Measurements from ENCODE around the gene AURKA. TPM values are rescaled to one million over a fixed set of nuclear protein-coding genes. Genes with fewer than 3 reads are reported as not detected.

The AURKA gene
- total and polyA plus RNA-seq, 2 experiments from 2014 or later, result 75.8 to 82.0 TPM

- peaks cover 71% of the 10 kb centered on the region for H3K36me3 ChIP-seq (ENCODE audit: insufficient read depth)
- peaks cover 33% of the 10 kb centered on the region for H4K20me1 ChIP-seq (replicated peaks; ENCODE audit: insufficient read depth)
- peaks cover 6% of the 10 kb centered on the region for H3K4me1 Mint-ChIP-seq
- DNase-seq (ENCODE audit: low spot score) (no peak), ATAC-seq (no peak)
- no peak overlapping the region for H3K4me3 ChIP-seq
- H3K4me2 ChIP-seq, result no peak overlapping the region
- H3K9me2 ChIP-seq (ENCODE audit: insufficient read depth), result no peaks in the 10 kb centered on the region
- no peaks in the 10 kb centered on the region for H3F3A ChIP-seq (replicated peaks; ENCODE audit: low read depth)
- H3K27ac ChIP-seq (ENCODE audit: low read depth), result no peak overlapping the region
- no peak overlapping the region for H2AFZ ChIP-seq
- H3K4me1 ChIP-seq (ENCODE audit: insufficient read depth), result peaks cover 7% of the 10 kb centered on the region
- peaks cover 90% of the 10 kb centered on the region for H3K36me3 Mint-ChIP-seq (ENCODE audit: low read depth)
- no peak for TF ChIP-seq STAT1 (IDR thresholded peaks at IDR 0.05; ENCODE audit: unreplicated experiment)
- TF ChIP-seq EZH2 (IDR thresholded peaks at IDR 0.05; ENCODE audit: low read depth, unreplicated experiment), result no peak
- TF ChIP-seq ZNF331 (CRISPR knock-in tag; IDR thresholded peaks at IDR 0.05; ENCODE audit: low read depth), result no peak
- peaks cover 100% of the 10 kb centered on the region for H3K79me2 ChIP-seq (replicated peaks; ENCODE audit: insufficient read depth)
- peak overlapping the region; percentile 86 for H3K27ac Mint-ChIP-seq
- H3K9me3 Mint-ChIP-seq, result no peaks in the 10 kb centered on the region; the same call in 2 of the 3 replicates
- no peak overlapping the region for H3K4me3 Mint-ChIP-seq
- H3K27me3 Mint-ChIP-seq (ENCODE audit: insufficient read depth, low read depth, poor library complexity), result peaks cover 11% of the 10 kb centered on the region
- H3K27me3 ChIP-seq (ENCODE audit: insufficient read depth), result no peaks in the 10 kb centered on the region
Observed at GRCh38 chr20:56386219-56386618, 5.8 kb downstream of the AURKA start.

GRCh38 chr20:56385130-56385529 lies 6.9 kb downstream of the AURKA start:
- no peak for ATAC-seq
- Histone ChIP-seq H3K4me2 (no peak overlapping the region), H3K4me3 (no peak overlapping the region), H3K27me3 (ENCODE audit: insufficient read depth) (no peaks in the 10 kb centered on the region), H4K20me1 (replicated peaks; ENCODE audit: insufficient read depth) (peaks cover 35% of the 10 kb centered on the region), H3K9me2 (ENCODE audit: insufficient read depth) (no peaks in the 10 kb centered on the region), H3K4me1 (ENCODE audit: insufficient read depth) (no peaks in the 10 kb centered on the region), H3K79me2 (replicated peaks; ENCODE audit: insufficient read depth) (peaks cover 99% of the 10 kb centered on the region), H3K36me3 (ENCODE audit: insufficient read depth) (peaks cover 79% of the 10 kb centered on the region), H3K27ac (ENCODE audit: low read depth) (no peak overlapping the region), H2AFZ (no peak overlapping the region), H3F3A (replicated peaks; ENCODE audit: low read depth) (no peaks in the 10 kb centered on the region)
- H3K4me3 Mint-ChIP-seq, result no peak overlapping the region
- no peaks in the 10 kb centered on the region; the same call in 2 of the 3 replicates for H3K9me3 Mint-ChIP-seq
- DNase-seq (ENCODE audit: low spot score), result no peak
- peaks cover 90% of the 10 kb centered on the region for H3K36me3 Mint-ChIP-seq (ENCODE audit: low read depth)
- H3K4me1 Mint-ChIP-seq, result peaks cover 6% of the 10 kb centered on the region
- peaks cover 11% of the 10 kb centered on the region for H3K27me3 Mint-ChIP-seq (ENCODE audit: insufficient read depth, low read depth, poor library complexity)
- TF ChIP-seq CTCF (conservative IDR thresholded peaks at IDR 0.05; ENCODE audit: low read depth in 2 of 2) (no peak), EZH2 (IDR thresholded peaks at IDR 0.05; ENCODE audit: low read depth, unreplicated experiment) (no peak), EZH2phosphoT487 (IDR thresholded peaks at IDR 0.05; ENCODE audit: unreplicated experiment) (no peak), STAT1 (IDR thresholded peaks at IDR 0.05; ENCODE audit: unreplicated experiment) (no peak), REST (IDR thresholded peaks at IDR 0.05; ENCODE audit: unreplicated experiment) (no peak), NANOG (IDR thresholded peaks at IDR 0.05; ENCODE audit: borderline replicate concordance) (no peak), CREB1 (CRISPR knock-in tag; IDR thresholded peaks at IDR 0.05; ENCODE audit: low read depth) (no peak), JUNB (IDR thresholded peaks at IDR 0.05; ENCODE audit: unreplicated experiment) (no peak)
- H3K27ac Mint-ChIP-seq, result no peak overlapping the region; the same call in 1 of the 2 replicates
